Stimulated activated CD4-positive, alpha-beta T cell treated with anti-CD3 and anti-CD28 coated beads, Interleukin-2, amount 100 ng/mL, for 24 hours (primary cell): Measurements from ENCODE around the gene ANTXR1.
A peak's percentile ranks its signal among the peaks of the same experiment; 100 is the strongest.

Experiments used
- DNase-seq, 2 donors: peaks; one replicate each; pipeline ENCODE4 v3.0.0-alpha.2; 2020

The ANTXR1 gene

DNA sequence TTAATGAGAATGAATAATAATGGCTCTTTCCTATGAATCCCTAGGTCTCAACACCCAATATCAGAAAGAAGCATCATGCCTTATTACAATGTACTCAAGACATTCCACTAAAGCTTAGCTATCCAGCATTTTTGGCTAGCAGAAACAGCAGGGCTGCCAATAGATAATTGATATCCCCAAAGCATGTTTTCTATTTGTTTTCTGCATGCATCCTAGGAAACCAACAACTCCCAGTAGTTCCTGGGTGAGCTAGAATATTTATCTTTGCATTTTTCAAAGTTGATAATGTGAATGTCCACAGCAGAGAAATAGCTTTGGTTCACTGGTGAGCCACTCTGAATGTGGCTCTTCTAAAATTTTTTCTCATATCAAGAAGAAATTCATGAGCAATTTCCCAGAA is 5.8 kb upstream of the ANTXR1 start:
- DNase-seq, result no peak

DNA sequence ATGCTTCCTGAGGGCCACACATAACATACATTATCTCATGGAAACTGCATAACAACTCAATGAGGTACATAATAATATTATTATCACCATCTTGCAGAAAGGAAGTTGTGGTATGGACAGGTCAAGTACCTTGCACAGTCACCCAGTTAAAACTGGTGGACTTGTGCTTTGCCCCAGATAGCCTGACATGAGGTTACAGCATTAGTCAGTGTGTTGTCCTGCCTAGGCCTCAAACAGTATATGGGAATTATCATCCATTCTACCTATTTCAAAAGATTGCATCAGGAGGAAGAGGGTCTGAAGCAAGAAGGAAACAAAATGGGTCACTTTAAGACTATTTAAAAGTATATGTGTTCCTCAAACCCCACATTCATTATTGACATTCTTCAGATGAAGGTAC is 5.4 kb upstream of the ANTXR1 start:
- no peak for DNase-seq

DNA sequence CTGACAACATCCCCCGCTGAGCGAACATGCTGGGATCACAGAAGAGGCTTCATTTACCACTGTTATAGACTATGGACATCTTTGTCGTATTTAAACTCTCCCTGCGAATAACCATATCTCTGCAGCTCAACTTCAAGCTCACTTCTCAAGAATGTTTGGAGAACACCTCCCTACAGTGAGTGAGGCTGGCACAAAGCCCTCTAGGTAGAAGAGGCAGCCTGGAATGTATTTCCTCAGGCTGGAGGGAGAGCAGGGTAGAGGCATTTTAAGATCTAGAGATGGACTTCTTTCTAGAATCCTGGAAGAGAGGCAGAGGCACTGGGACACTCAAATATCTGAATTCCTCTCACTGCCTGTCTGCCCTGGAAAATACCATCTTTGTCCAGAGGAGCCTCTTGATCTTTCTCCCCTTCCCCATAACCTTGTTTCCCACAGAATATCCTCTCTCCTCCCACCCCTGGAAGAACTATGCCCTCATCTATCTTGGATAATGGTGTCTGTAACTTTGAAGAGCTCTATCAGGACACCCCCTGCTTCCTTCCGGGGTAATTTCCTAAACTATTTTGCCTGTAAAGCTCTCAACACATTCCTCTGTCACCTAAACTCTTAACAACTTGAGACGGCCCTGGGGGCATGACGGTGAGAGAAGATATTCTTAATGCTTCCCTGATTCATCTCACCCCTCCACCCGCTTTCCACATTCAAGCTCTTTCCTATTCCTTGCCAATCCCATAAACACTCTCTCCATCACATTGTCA is 2.4 kb upstream of the ANTXR1 start:
- no peak for DNase-seq

DNA sequence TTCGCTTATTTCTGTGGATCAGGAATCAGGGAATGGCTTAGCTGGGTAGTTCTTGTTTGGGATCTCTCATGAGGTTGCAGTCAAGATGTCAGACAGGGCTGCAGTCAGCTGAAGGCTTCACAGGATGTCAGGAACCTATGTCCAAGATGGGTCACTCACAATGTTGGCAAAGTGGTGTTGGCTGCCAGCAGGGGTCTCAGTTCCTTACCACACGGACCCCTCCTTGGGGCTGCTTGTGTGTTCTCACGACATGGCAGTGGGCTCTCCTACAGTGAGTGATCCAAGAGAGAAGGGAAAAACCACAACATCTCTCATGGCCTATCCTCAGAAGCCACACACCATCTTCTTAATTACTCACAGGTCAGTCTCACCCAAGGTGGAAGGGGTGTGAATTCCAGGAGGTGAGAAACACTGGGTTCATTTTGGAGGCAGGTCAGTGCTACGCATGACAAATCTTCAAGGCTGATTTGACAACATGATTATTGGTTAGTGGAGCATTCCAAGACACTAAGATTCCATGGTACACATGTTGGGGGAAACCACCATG is 1.3 kb upstream of the ANTXR1 start:
- DNase-seq, result no peak

DNA sequence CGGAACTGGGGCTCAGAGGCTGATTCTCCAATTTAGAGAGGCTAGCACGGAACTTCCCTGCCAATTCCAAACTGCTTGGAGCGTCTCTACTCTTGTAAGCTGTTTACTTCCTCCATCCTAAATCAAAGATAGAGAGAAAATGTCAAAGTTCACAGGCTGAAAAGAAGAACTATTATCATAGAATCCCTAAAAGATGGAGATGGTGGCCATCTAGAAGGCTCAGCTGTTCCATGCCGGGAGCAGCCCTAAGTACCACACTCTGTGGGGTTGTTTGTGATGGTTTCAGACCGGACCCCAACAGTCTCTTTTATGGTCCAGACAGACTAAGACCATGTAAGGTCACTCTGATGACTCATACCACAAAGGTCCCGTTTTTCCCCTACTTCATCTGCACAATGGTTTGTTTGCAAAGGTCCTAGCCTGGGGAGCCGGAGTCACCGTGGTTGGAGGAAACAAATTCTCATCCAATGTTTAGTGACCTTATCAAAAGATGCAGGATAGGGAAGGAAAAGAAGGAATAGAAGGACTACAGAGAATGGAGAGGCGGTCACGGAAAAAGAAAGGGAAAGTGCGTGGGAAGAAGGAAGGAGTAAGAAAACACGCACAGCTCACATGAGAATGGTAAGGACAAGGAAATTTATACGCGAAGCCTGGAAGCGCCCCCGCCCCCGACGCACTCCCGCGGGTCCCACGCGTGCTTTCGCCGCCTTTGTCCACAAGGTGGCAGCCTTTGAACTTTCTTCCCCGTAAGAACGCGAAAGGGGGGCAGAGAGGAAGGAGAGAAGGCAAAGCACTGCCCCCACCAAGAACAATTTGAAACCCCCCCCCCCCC is 453 bp upstream of the ANTXR1 start:
- DNase-seq, result peak; percentile 50 to 62

DNA sequence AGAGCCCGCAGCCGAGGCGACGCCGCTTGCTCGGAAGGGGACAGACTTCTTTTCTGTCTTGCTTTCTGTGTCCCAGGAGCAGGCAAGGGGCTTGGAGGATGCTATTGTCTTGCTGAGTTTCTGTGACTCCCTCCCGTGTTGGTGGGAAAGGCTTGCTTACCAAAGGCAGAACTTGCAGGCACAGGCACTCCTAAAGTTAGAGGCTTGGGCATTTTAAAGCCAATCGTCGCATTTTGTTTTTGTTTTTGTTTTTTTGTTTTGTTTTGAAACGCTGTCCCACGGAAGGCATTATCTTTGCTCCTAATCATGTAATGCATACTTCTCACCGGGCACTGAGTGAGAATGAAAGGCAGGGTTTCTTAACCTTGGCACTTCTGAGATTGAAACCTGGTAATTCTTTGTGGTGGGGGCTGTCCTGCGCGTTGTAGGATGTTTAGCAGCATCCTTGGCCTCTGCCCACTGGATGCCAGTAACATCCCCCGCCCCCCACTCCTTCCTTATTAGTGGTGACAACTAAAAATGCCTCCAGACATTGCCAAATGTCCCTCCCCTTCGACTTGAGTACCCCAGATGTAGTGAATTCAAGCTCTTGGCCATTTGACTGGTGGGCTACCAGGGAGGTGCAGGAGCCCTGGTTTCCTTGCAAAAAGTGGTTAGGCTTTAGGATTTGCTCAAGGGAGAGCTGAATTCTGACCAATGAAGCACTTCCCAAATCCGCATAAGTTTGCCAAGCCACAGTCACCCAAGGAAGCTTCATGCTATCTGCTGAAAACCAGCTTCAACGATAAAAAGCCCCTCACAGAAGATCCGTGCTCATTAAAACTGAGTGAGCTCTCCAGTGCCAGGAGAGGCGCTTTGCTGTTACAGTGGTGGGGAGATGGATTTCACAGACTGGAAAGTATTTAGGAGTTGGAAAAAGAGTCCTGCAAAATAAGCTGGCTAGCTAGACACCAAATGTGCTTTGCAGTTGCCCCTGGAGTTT is 1.2 kb downstream of the ANTXR1 start:
- DNase-seq, result peak in 1 of 2 donors; percentile 13

DNA sequence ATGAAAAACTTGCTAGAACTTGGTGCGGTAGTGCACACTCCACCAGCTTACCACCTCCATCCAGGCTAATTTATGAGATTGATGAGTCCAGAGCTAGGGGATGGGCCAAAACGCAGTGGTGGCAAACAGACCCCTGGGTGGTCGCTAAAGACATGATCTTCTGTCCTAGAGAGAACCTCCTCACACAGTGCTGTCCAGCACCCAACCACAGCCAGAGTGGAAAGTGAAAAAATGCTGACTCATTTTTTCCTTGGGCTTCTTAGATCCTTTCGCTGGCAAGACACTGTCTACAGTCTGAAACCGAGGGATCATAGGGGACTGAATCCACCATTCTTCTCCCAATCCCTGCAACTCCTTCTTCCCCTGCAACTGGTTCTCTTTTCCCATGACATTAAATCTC is 4.1 kb downstream of the ANTXR1 start:
- no peak for DNase-seq

DNA sequence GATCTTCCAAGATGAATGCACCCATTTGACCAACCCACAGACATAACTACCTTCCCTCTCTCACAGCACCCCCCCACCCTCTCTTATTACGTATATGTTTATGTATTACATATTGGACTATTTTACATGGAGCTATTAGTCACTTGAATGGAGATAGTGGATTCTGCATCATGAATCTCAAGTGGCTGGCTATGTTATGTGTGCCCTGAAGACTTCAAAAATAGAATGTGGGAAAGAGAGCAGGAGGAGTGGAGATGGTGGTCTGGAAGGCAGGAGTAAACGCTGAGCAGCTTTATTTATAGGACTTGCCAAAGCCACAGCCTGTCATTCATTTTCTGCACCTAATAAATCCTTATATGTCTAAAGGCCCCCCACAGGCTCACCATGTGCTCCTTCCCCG is 4.9 kb downstream of the ANTXR1 start:
- DNase-seq, result no peak

DNA sequence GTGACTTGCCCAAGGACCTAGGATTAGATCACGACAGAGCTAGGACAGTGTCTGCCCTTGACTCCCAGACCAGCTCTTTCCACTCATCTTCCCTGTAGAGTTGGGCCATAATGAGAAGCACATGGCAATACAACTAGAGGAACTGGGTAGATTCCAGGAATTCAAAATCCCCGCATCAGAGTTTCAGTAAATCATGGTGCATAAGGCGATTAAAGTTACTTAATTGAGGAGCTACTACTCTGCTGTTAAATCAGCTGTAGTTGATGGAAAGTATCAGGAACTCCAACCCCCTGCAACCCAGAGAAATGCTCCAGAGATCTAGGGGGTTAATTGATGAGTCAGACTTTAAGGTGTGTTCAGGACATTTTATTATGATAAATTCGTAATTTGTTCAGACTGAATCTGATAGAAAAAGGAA is 5.7 kb downstream of the ANTXR1 start:
- DNase-seq, result no peak

DNA sequence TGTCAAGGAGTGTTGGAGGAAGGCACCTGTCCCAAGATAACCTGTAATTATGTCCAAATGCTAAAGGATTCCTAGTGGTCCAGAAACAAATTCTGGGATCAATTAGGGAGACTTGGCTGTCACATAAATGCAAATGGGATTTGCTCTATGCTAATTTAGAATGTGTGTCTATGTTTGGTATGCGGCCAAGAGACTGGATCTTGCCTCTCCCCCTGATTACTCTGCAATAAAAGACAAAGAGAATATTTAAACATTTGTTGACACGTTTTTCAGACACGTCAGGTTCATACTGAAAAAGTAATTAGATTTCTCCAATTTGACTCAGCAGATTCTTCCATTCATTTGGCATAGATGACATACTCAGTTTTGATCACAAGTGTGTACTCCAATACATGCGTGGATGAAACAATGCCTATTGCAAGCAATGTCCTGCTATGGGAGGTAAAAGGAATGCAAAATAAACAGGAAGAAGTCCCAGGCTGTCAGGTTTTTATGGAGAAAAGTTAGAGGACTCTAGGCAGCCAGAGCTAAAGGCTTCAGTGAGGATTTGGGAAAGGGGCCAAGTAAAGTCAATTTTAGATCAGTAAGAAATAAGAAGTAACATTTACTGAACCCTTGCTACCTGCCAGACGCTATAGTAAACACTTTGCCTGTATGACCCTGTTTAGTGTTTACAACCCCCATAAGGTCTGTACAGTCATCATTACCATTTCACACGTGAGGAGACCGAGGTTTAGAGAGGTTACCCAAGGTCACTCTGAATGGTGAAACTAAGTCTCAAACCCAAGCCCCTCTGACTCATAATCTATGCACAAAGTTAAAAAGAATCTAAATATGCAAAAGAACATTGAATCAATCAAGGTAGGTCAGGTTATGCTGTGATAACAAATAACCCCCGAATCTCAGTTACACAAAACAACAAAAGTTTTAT is 7.8 kb downstream of the ANTXR1 start:
- DNase-seq, result no peak

DNA sequence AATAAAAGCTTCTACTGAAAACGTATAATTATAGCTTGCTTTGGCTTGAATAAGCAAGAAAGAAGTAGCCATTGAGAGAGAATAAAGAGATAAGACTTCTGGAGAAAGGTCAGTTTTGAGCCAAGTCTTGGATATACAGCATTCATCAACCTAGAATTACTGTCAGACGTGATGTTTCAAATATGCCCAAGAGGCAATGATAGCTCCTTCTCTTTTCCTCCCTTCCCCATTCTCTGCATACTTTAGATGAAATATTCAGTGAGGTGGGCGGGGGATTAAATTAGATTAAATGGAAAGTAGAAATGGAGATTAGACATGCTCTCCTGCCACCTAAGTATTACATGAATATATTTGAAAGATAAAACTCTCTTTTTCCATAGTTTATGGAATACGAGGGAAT is 8.7 kb downstream of the ANTXR1 start:
- DNase-seq, result no peak

DNA sequence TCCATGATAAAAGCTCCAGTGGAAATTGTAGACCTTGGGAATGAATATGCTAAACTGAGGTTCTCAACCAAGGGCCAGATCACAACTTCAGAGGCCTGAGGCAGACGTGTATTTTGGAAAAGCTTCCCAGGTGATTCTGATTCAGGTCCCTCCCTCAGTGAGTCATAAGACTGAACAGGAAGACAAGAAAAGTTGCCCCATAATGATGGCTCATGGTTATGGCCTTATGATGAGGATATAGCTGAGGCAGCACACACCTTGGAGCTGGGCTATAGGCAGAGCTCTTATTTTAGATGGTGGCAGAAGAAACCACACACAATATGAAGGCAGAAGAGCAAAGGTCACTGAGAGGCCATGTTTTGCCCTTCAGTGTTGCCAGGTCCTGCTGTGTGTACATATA is 9.6 kb downstream of the ANTXR1 start:
- DNase-seq, result no peak

DNA sequence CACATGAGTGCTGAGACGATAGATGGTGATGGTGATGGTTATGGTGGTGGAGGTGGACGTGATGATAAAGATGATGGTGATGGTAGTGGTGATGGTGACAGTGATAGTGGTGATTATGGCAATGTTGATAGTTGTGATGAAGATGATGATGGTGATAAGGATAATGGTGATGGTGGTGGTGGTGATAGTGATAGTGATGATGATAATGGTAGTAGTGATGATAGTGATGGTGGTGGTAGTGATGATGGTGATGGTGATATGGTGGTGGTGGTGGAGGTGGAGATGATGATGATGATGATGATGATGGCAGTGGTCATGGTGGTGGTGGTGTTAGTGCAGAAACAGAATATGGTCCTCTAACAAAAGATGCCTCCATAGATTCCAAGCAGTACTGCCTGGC is 10.3 kb downstream of the ANTXR1 start:
- no peak for DNase-seq

DNA sequence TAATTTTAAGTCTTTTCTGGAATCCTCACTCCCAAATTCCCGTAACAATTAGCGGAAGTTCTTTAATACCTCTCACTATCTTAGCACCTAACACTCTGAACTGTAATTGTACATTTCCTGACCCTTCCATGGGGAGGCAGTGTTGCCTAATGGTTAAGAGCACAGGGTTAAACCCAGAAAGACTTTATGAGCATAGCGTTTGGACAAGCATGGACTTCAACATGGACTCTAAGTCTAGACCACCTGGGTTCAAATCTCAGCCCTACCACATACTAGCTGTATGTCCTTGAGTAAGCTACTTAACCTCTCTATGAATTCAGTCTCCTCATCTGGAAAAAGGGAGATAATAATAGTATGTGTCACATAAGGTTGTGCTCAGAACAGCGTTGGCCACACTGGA is 13.0 kb downstream of the ANTXR1 start:
- peak in 1 of 2 donors; percentile 18 for DNase-seq

DNA sequence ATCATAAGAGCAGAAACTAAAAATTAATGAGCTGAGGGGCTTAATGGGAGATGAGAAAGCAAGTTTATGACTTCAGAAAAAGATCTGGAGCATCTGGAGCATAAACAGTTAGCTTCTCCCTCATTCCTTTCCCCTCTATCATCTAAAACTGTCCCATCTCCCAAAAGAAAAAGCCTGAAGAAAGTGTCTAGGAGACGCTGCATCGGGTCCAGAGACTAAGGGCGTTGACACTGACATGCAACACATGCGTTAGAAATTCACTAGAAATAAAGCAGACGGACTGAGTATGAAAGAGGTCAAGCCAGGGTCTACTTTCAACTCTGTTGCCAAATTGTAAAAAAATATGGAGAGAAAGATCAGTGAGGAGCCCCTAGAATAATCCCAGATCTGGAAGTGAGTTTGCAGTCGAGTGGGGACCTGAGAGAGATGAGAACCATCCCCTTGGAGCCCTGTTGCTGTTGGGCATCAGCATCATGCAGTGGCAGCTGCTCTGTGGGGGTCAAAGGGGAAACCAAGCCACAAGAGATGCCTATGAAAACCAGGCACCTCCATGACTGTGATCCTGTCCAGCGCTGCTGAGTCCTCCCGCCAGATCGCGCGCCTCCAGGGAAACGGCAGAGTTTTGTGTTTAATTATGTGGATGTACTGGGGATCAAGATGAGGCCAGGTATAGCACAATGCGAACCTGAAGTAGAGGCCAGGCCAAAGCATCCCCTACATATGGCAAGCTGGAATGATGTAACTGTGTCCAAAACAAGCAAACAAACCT is 13.9 kb downstream of the ANTXR1 start:
- no peak for DNase-seq

DNA sequence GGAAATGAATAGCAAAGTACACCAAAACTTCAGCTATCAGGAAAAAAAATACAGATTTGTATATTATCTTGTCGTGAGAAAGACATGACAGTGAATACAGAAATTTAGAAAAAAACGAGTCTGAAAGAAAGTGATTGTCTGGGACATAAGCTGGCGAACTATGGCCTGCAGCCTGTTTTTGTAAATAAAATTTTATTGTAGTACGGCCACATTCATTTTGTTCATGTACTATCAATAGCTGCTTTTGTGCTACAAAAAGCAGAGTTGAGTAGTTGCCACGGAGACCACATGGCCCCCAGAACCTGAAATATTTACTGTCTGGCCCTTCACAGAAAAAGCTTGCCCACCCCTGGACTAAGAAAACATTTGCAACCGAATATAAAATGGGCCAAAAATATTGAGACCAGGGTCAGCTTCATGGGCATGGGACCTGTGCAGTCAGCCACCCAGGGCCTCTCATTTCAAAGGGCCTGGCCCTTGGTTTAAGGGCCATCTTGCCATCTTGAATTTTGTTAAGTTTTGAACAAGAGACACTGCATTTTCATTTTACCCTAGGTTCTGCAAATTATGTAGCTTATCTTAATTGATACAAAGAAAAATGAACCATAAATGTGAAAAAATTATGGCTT is 17.9 kb downstream of the ANTXR1 start:
- no peak for DNase-seq

DNA sequence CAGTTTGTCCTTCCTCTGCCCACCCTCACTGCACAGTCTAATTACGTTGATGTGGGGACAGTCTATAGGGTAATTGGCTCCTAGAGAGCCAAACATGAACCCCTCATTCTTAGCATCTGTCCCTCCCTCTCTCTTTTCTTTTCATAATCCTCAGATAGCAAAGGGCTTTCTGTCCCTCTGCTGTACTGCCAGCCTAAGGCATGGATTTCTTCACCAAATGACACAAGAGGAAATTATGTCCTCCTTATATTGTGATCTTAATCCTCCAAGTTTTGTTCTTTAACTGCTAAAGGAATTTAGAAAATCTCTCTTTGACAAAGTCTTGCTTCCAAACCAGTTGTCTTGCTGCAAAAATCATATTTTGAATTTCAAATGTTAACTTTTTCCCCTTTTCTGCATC is 18.5 kb downstream of the ANTXR1 start:
- DNase-seq, result no peak

DNA sequence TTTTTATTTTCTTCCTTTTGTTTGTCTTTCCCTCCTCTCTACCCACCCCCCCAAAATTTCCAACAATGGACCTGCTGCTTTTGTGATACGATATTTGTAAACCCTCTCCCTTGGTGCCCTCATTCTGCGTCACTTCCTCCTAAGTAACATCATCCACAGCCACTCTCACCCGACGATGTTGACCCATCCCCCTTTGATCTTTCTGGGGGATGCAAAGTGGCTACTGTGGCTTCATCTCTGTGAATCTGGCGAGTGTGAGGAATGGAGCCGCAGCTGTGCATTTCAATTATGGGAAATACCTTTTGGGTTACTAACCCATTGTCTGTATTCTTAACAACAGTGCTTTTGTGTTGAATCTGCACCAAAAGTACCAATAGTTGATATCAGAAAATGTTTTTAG is 19.4 kb downstream of the ANTXR1 start:
- DNase-seq, result no peak

DNA sequence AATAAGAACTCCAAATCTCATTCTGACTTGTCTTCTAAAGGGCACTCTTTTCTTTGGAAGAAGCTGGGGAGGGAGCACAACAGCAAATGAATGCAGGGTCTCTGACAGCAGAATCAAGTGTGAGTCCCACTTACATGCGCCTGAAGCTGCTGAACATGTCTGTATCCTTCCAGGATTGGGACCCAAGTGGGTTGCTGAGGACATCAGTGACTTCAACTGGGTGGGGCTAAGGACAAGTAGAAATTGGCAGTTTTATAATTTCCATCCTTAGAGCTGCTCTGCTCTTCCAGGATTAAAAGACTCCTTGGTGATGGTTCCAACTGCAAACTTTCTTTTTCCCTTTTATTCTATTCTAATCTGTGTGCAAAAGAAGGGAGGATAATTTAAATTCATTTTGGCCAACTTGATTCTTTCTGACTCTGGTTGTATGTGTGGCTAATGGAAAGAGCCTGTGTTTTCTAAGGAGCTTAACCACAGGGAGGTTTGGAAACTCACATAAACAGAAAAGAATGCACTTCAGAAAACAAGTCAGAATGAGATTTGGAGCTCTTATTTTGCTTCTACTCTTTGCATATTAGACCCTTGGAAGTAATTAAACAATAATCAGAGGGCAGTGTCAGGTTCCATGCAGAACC is 20.6 kb downstream of the ANTXR1 start:
- no peak for DNase-seq

DNA sequence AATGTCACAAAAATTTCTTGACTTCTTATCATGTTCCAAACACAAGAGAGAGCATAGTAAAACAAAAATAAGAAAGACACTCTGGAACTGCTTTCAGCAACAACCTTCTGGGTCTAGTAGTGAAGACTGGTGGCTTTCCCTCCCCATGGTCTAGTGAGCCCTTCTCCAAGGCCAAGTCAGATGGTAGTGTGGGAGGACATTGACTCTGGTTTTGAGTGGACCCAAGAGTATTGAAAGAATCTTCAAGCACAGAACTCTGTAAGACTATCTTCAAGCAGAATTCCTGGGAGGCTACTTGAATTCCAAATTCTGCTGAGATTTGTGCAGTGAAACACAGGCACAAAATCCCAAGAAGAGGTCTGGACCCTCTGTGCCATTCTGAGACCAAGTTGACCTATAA is 21.1 kb downstream of the ANTXR1 start:
- no peak for DNase-seq
